Keratinocyte (primary cell): ENCODE measurements around the gene NECTIN1.

Experiments
- EZH2 ChIP-seq: IDR thresholded peaks from one replicate; pipeline ENCODE4 v1.6.1; 2012; ENCODE audit warnings: inconsistent platforms, mild to moderate bottlenecking, low read length, moderate library complexity
- TF ChIP-seq, protein P1 (sequence below), 3 experiments: IDR thresholded peaks in 1 of 3; conservative IDR thresholded peaks in 1 of 3; optimal IDR thresholded peaks in 1 of 3; 2 replicates in 2 of 3; 3 replicates in 1 of 3; pipeline versions ENCODE3 to v1.5.1; 2011; ENCODE audit warnings: low read length in 3 of 3, mild to moderate bottlenecking in 3 of 3, moderate library complexity in 2 of 3, control low read depth in 1 of 3, inconsistent platforms in 1 of 3; ENCODE audit not compliant: insufficient read depth in 2 of 3; ENCODE audit errors: extremely low read depth in 1 of 3

DNA sequence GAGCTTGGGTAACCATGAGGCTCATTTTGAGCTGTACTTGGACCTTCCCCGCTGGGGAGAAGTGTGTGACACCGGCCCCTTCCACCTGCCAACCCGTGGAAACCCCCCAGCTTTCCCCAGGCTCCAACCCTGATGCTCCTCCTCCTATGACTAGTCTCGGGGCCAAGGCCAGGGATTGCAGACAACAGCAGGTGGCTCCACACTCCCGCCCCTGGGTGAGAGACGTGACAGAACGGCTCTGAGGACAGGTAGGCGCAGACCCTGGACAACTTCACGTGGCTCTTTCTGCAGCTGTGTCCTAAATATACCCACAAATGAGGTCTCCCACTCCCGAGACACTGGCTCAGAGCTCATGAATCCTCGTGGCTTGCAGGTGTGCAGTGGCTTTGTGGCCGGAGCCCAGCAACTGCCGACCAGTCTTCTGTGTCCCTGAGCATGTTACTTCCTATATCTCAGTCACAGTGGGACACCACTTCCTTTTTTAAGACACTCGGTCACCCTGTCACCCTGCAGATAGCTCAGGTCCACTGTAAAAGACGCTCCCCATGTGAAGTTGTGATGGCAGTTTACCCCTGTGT lies 55.2 kb downstream of the NECTIN1 start:
- TF ChIP-seq, protein P1, sequence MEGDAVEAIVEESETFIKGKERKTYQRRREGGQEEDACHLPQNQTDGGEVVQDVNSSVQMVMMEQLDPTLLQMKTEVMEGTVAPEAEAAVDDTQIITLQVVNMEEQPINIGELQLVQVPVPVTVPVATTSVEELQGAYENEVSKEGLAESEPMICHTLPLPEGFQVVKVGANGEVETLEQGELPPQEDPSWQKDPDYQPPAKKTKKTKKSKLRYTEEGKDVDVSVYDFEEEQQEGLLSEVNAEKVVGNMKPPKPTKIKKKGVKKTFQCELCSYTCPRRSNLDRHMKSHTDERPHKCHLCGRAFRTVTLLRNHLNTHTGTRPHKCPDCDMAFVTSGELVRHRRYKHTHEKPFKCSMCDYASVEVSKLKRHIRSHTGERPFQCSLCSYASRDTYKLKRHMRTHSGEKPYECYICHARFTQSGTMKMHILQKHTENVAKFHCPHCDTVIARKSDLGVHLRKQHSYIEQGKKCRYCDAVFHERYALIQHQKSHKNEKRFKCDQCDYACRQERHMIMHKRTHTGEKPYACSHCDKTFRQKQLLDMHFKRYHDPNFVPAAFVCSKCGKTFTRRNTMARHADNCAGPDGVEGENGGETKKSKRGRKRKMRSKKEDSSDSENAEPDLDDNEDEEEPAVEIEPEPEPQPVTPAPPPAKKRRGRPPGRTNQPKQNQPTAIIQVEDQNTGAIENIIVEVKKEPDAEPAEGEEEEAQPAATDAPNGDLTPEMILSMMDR (optimal IDR thresholded peaks at IDR 0.05 in 1 of 3, IDR thresholded peaks at IDR 0.05 in 1 of 3, conservative IDR thresholded peaks at IDR 0.05 in 1 of 3; ENCODE audit: extremely low read depth in 1 of 3, insufficient read depth in 2 of 3, low read length in 3 of 3) = peak in 2 of 3 experiments; percentile 29 to 44
- no peak for TF ChIP-seq EZH2
